Keratinocyte (primary cell): ENCODE measurements around the gene ZHX3.

Experiments used
- CTCF ChIP-seq, 3 experiments: IDR thresholded peaks in 1 of 3; conservative IDR thresholded peaks in 1 of 3; optimal IDR thresholded peaks in 1 of 3; 2 replicates in 2 of 3; 3 replicates in 1 of 3; pipeline versions ENCODE3 to v1.5.1; 2011; ENCODE audit warnings: low read length in 3 of 3, mild to moderate bottlenecking in 3 of 3, moderate library complexity in 2 of 3, control low read depth in 1 of 3, inconsistent platforms in 1 of 3; ENCODE audit not compliant: insufficient read depth in 2 of 3; ENCODE audit errors: extremely low read depth in 1 of 3
- EZH2 ChIP-seq: IDR thresholded peaks from one replicate; pipeline ENCODE4 v1.6.1; 2012; ENCODE audit warnings: inconsistent platforms, mild to moderate bottlenecking, low read length, moderate library complexity

GRCh38 chr20:41342474-41343464 is 25.2 kb upstream of the ZHX3 start:
- TF ChIP-seq CTCF (optimal IDR thresholded peaks at IDR 0.05 in 1 of 3, IDR thresholded peaks at IDR 0.05 in 1 of 3, conservative IDR thresholded peaks at IDR 0.05 in 1 of 3; ENCODE audit: extremely low read depth in 1 of 3, insufficient read depth in 2 of 3, low read length in 3 of 3) (no peak), EZH2 (no peak)
